Activated CD4-positive, alpha-beta T cell treated with anti-CD3 and anti-CD28 coated beads, Interleukin-2, amount 50 U/mL, for 24 hours (primary cell): ENCODE data around the gene DIS3L2.
"Not testable (repeated sequence)": the region's sequence is repeated elsewhere in the genome, so short reads cannot be mapped to it uniquely, and the experiment has no call there.

Experiments
- DNase-seq, 2 donors: peaks; one replicate each; pipeline ENCODE4 v3.0.0-alpha.2; 2020; ENCODE audit warnings: low read depth in 1 of 2, low spot score in 1 of 2

Gene DIS3L2

GRCh38 chr2:231928481-231928880 is 33.0 kb upstream of the DIS3L2 start:
- DNase-seq = no peak

DNA sequence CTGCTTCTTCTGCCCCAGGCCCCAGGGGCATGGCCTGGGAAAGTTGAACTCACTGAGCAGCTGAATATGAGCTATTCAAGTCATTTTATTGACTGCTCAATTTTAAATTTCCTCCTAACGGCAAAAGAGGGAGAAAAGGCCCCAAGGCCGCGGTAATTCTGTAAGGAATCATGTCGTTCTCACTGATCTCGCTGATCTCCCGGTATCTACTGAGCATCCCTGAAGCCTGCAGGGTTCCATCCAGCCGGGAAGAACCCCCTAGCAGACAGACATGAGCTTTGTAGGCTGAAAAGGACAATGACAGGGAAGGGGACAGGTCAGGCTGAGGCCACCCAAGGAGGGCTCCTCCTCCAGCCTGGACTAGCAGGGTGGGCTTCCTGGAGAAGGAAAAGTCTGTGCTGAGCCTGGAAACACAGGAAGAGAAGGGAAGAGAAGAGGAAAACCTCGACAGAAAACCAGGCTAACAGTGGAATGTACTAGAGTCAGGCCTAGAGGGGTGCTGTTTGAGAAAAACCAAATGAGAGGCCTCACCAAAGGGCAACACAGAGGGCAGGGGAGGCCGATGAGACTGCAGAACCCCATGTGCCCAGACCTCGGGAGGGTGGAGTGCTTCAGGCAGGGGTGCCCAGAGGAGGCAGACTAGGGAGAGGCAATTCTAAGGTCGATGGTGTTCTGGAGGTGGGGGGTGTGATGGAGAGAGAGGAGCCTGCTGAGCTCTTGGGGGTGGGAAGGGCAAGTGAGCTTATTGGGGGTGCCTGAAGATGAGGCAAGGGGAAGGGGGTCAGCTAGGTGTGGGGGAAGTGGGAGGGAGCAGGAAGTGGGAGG is 32.4 kb upstream of the DIS3L2 start:
- no peak for DNase-seq

DNA sequence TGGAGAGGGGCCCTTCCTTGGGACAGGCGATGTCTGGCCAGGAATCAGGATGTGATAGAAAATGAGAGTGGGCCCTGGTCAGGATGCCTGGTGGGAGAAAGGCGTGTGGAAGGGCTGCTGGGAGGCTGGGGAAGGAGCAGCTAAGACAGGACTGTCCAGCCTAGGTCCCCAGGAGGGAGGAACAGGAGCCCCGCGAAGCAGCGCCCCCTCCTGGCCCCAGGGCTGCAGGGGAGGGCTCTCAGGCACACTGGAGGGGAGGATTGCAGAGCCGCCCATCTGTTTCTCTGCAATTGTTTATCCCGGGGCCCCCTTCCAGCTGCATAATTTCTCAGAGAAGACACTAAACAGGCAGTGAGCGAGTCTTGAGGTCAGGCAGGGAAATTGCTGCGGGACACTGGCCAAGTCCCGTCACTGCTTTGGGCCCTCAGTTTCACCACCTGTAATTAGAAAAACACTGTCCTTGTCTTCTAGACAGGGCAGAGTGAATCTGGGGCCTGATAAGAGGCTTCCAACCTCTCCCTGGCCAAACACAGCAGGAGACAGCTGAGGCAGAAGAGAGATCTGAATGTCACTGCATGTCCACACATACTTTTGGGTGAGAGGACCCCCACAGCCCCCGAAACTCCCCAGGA is 31.4 kb upstream of the DIS3L2 start:
- DNase-seq = no peak

GRCh38 chr2:231930593-231931281 is 30.8 kb upstream of the DIS3L2 start:
- DNase-seq = no peak

DNA sequence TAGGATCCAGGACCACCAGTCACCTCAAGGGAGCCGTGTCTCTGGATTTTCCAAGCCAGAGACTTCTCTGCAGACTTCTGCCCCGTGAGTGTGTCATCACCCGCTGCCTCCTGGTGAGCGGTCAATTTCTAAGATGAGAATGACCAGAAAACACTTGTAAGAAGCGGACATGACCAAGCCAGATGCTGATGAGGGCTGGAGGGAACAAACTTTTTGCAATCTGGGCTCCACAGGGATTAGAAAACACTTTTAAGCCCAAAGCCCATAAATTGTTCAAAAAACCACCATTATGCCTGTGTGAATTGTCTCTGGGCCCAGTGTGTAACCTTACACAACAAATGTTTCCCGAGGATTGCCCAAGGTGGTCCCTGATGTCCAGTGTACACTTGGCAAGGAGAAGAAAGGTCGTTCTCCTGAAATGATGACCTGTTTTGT is 30.0 kb upstream of the DIS3L2 start:
- DNase-seq = no peak

GRCh38 chr2:231932711-231932970 is 28.9 kb upstream of the DIS3L2 start:
- no peak for DNase-seq

DNA sequence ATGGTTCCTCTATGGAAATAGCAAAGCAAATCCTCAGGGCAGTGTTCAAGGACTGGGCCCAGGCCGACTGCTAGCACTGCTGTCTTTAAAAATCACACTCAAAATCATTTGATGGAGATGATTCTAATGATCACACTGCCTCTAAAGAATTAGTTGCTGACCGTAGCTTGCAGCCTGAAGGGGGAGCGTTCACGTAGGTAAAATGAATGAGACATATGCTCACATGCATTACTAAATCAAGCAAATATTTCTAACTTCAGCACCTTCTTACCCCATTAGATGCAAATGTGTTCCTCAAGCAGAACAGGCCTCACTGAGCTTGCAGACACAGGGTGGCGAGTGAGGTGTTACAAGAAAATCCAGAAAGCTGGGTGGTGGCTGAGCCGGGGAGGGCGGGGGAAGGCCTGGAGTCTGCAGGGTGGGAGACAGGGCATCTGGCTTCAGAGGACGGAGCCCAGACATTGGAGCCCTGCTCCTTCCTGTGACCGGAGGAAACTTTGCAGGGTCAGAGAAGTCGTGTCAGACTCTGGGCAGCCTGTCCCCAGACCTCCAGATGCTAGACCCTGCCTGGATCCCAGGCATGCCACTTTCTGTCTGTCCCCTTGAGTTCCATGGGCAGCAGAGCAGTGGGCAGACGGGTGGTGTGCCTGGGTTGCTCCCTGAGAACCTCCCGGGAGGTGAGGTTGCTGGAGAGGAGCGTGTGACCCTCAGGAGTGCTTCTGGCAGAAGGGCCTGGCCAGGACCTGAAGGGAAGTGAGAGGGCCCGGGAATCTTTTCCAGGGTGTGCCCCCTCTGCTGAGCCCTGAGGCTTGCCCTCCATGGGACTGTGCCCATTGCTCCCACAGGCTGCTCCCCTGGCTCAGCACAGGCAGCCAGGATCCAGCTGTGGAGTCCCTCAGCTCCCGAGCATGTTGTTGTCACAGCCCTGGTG is 28.3 kb upstream of the DIS3L2 start:
- DNase-seq = no peak

- no peak for DNase-seq
Measured at GRCh38 chr2:231933916-231934401, 27.6 kb upstream of the DIS3L2 start.

DNA sequence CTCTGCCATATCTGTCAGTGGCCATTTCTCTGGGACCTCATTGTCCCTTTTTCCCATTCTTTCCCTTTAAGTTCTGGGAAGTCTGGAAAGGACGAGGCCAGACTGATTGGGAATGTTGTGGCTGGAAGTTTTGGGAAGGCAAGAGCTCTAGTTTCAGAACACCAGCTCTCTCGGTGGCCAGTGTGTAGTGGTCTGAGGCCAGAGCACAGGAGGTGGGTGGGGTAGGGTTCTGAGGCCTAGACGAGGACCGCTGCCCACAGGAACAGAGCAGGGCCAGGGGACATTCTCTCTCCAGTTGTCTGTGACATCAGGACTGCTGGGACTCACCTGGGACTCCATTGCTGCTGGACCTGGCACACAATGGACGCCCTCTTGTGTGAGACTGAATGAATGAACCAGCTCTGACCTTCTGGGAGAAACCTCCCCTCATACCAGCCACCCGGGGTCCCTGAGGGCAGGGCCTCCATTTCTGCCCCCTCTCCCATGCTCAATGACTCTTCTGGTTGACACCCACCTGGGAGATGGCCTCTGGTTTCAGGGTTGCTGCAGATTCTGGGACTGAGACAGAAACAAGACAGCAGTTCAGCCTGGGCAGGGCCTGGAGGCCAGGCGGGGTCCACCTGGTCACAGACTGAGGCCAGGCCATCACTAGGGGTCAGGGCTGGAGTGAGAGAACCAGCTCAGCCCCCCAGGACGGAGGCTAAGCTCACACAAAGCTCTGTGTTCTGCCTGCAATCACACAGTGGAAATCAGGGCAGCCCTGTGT is 26.9 kb upstream of the DIS3L2 start:
- DNase-seq = no peak

GRCh38 chr2:231935207-231935524 is 26.3 kb upstream of the DIS3L2 start:
- DNase-seq = no peak

- no peak for DNase-seq
Measured at GRCh38 chr2:231935815-231936214, 25.7 kb upstream of the DIS3L2 start.

DNA sequence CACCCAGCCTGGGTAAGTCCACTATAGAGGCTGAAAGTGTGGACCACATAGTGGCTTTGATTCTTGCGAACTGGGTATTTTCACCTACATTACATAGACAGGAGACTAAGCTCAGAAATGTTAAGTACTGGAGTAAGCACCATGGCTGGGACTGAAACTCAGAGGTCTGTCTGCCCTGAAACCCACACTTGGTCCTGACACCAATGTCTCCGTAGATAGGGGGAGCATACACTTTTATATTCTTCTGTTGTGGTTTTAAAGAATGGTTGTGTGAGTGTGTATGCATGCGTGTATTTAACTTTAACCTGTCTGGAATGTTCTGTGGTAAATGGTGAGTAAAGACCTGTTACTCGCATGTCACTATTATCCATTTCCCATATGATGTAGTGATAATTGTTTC is 25.0 kb upstream of the DIS3L2 start:
- DNase-seq = no peak

- no peak for DNase-seq
Measured at GRCh38 chr2:231937057-231937456, 24.5 kb upstream of the DIS3L2 start.

- DNase-seq = no peak
Measured at GRCh38 chr2:231939022-231939421, 22.5 kb upstream of the DIS3L2 start.

- no peak for DNase-seq
Measured at GRCh38 chr2:231940795-231941194, 20.7 kb upstream of the DIS3L2 start.

DNA sequence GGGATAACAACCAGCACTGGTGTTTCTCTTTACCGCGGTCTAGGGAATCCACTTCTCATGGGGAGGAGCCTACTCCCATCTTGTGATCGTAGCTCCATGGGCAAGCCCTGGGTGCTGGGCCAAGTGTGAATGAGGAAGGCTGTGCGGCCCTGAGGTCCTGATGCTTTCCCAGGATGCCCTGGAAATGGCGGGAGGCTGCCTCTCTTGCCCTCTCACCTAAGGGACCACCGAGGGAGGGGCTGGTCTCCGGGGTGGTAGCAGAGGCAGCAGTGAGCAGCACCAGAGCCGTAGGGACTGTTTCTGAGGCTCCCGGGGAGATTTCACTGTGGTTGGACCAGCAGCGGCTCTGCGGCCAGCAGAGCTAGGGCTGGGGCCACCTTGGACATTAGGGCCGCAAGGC is 19.8 kb upstream of the DIS3L2 start:
- DNase-seq = no peak

- no peak for DNase-seq
Measured at GRCh38 chr2:231942180-231942579, 19.3 kb upstream of the DIS3L2 start.

- DNase-seq = no peak
Measured at GRCh38 chr2:231946241-231946814, 15.2 kb upstream of the DIS3L2 start.

DNA sequence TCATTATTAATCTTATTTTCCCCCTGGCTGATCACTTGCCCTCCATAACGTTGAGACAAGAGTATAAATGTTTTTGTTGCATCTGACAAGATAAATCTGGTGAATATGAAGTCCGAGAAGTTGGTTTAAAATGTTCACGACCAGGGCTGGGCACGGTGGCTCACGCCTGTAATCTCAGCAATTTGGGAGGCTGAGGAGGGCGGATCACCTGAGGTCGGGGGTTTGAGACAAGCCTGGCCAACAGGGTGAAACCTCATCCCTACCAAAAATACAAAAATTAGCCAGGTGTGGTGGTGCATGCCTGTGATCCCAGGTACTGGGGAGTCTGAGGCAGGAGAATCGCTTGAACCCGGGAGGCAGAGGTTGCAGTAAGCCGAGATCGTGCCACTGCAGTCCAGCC is 14.4 kb upstream of the DIS3L2 start:
- not testable (repeated sequence) for DNase-seq

GRCh38 chr2:231947694-231948093 is 13.8 kb upstream of the DIS3L2 start:
- no peak for DNase-seq
